GM12878 (cell line): ENCODE measurements around the gene GPC3. TPM values are rescaled to one million over a fixed set of nuclear protein-coding genes. Genes with fewer than 3 reads are reported as not detected.

Experiments
- ATAC-seq: fragments of 200-7000 bp; cut with Tn5 transposase; 3 replicates; pipeline ENCODE4 v1.9.1; 2020; ENCODE audit warnings: mild to moderate bottlenecking, moderate library complexity
- BruUV-seq: library from RNA; stranded (reverse); fragments of 400-500 nt; replicated peaks from 2 replicates; lab custom pipeline; 2021; lab: Mats Ljungman, UMichigan
- CTCF ChIA-PET: fragments of 300-600 bp; sonication (Branson Sonifier 250); formaldehyde crosslinking; extraction: SDS; loops from one replicate; lab custom pipeline; 2021; ENCODE audit warnings: inconsistent platforms; lab: Yijun Ruan, JAX
- POLR2A ChIA-PET: fragments of 350-600 bp; formaldehyde crosslinking; extraction: SDS; loops from one replicate; lab custom pipeline; 2021; ENCODE audit warnings: inconsistent platforms; lab: Charles Lee
- RAD21 ChIA-PET: fragments of 300-600 bp; sonication (Branson Sonifier 250); formaldehyde crosslinking; loops from one replicate; lab custom pipeline; 2023; ENCODE audit warnings: antibody characterized with exemption; ENCODE audit not compliant: unreplicated experiment; lab: Charles Lee
- SMC1A ChIA-PET: fragments of 300-600 bp; sonication (Branson Sonifier 250); formaldehyde crosslinking; loops from one replicate; lab custom pipeline; 2023; ENCODE audit not compliant: unreplicated experiment, uncharacterized antibody; lab: Charles Lee
- DNase-seq: peaks from one replicate; pipeline ENCODE4 v3.0.0-alpha.2; 2011; ENCODE audit warnings: low read depth, low spot score
- FAIRE-seq: peaks from 3 replicates; lab custom pipeline; 2011; peaks lifted over from hg19 to GRCh38; lab: Jason Lieb, UNC
- H2AFZ ChIP-seq: 2 replicates; pipeline ENCODE4 v1.6.0; 2011; ENCODE audit warnings: low read depth, low read length, control low read depth; ENCODE audit not compliant: control insufficient read depth
- H3K27ac ChIP-seq: 2 replicates; pipeline ENCODE4 v1.5.1; 2011; ENCODE audit warnings: control low read depth; ENCODE audit not compliant: control insufficient read depth, insufficient read depth
- H3K27me3 ChIP-seq, 2 experiments: replicated peaks in 1 of 2; 2 replicates each; pipeline versions ENCODE4 v1.6.0 to v1.6.1; 2011; ENCODE audit warnings: low read length in 1 of 2; ENCODE audit not compliant: control insufficient read depth in 2 of 2, insufficient read depth in 2 of 2
- H3K36me3 ChIP-seq, 2 experiments: 2 replicates each; pipeline ENCODE4 v1.5.1; 2011; ENCODE audit warnings: low read length in 1 of 2; ENCODE audit not compliant: control insufficient read depth in 2 of 2, insufficient read depth in 2 of 2
- H3K4me1 ChIP-seq: 2 replicates; pipeline ENCODE4 v1.6.1; 2011; ENCODE audit warnings: mild to moderate bottlenecking, low read length, moderate library complexity, mixed read lengths; ENCODE audit not compliant: control insufficient read depth, insufficient read depth
- H3K4me2 ChIP-seq: 2 replicates; pipeline ENCODE4 v1.6.0; 2011; ENCODE audit warnings: control low read depth; ENCODE audit not compliant: control insufficient read depth, insufficient read depth
- H3K4me3 ChIP-seq: fragments of 200-600 bp; sonication (generic); 2 replicates; pipeline ENCODE4 v1.5.1; 2016
- H3K79me2 ChIP-seq: 2 replicates; pipeline ENCODE4 v1.6.0; 2011; ENCODE audit warnings: low read length; ENCODE audit not compliant: control insufficient read depth, insufficient read depth
- H3K9ac ChIP-seq: 2 replicates; pipeline ENCODE4 v1.8.0; 2011; ENCODE audit warnings: low read length, control low read depth, mixed read lengths; ENCODE audit not compliant: control insufficient read depth, insufficient read depth
- H3K9me3 ChIP-seq: replicated peaks from 3 replicates; pipeline ENCODE4 v1.5.1; 2011; ENCODE audit warnings: mild to moderate bottlenecking, low read length; ENCODE audit not compliant: control insufficient read depth, insufficient read depth
- H4K20me1 ChIP-seq: 2 replicates; pipeline ENCODE4 v1.6.0; 2011; ENCODE audit not compliant: control insufficient read depth, insufficient read depth
- FOXK2 ChIP-seq: fragments of 450-650 bp; IDR thresholded peaks from 2 replicates; pipeline ENCODE4 v1.6.1; 2017; ENCODE audit warnings: mild to moderate bottlenecking, moderate library complexity
- MEF2B ChIP-seq: fragments of 450-650 bp; IDR thresholded peaks from 2 replicates; pipeline ENCODE4 v1.6.1; 2018; ENCODE audit warnings: mild to moderate bottlenecking, moderate library complexity; ENCODE audit not compliant: partially characterized antibody, poor library complexity, severe bottlenecking
- RB1 ChIP-seq: fragments of 450-650 bp; formaldehyde crosslinking; IDR thresholded peaks from 2 replicates; pipeline ENCODE4 v1.6.1; 2017; ENCODE audit warnings: mild to moderate bottlenecking, borderline replicate concordance
- SIN3A ChIP-seq: IDR thresholded peaks from 2 replicates; pipeline ENCODE4 v1.6.1; 2012; ENCODE audit warnings: low read depth, low read length, improper control_type of control experiment
- YY1 ChIP-seq: IDR thresholded peaks from 2 replicates; pipeline ENCODE4 v1.6.1; 2011; ENCODE audit warnings: low read depth, mild to moderate bottlenecking, low read length
- in situ Hi-C: fragments of 300-500 bp; cut with MboI; formaldehyde crosslinking; loops from 9 replicates; pipeline ENCODE4 v1.14.3; 2018; ENCODE audit warnings: mixed read lengths
- intact Hi-C: fragments of 100-400 bp; cut with micrococcal nuclease; formaldehyde crosslinking; loops from one replicate; pipeline ENCODE4 v1.14.2; 2022; ENCODE audit not compliant: unreplicated experiment
- polyA plus RNA-seq, 11 experiments: library from polyadenylated mRNA; depleted of rRNA in 4 of 11; unstranded in 6 of 11; stranded (reverse) in 5 of 11; fragments of >200 nt; fragmentation: Nextera tagmentation in 4 of 11; fragmentation: Illumina TruSeq in 1 of 11; extraction: Ambion mirVana in 4 of 11; extraction: Trizol in 1 of 11; gene quantifications; 1 replicate in 1 of 11; 2 replicates in 10 of 11; pipeline versions ENCODE4 v1.2.1 to v1.2.3, GENCODE V29; 2011 to 2016; ENCODE audit warnings: inconsistent platforms in 2 of 11, missing spikeins in 2 of 11, low read depth in 1 of 11
- total RNA-seq, 4 experiments: library from RNA; depleted of rRNA in 3 of 4; stranded (reverse); fragments of >200 nt in 3 of 4; fragmentation: Illumina TruSeq in 1 of 4; extraction: Trizol in 1 of 4; gene quantifications; 2 replicates each; pipeline versions ENCODE4 v1.2.1 to v1.2.3, GENCODE V29; 2013 to 2021
- TF ChIP-seq, protein P1 (sequence below): fragments of 450-650 bp; IDR thresholded peaks from 2 replicates; pipeline ENCODE4 v1.6.1; 2016; ENCODE audit warnings: mild to moderate bottlenecking
- TF ChIP-seq, protein P2 (sequence below): fragments of 450-650 bp; conservative IDR thresholded peaks from 2 replicates; pipeline ENCODE4 v1.6.1; 2017; ENCODE audit warnings: mild to moderate bottlenecking, moderate library complexity
- TF ChIP-seq, protein P3 (sequence below): IDR thresholded peaks from 2 replicates; pipeline ENCODE4 v1.6.1; 2011; ENCODE audit warnings: mild to moderate bottlenecking, low read depth, low read length, moderate library complexity; ENCODE audit not compliant: insufficient replicate concordance

GPC3 gene
- total and polyA plus RNA-seq, 10 of the 15 experiments (the other 5 are each of a cell fraction or from before 2014, with no cell fraction given): 0.09 to 0.82 TPM; not detected in 8

DNA sequence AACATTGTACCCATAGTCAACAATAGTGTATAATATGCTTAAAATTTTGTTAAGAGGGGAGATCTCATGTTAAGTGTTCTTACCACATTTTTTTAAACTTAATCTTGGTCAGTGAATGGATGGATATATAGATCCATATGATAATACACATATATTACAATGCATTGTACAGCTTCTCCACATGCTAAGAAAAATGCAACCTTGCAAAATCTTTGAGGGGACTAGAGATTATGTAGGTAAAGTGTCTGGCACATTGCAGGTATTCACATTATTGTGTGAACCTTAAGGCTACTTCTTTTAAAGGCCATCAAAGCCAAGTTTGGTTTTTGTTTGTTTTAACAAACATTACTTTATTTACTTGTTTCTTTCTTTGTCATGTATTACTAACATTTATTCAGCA, 10.4 kb upstream of the GPC3 start:
- no peak for DNase-seq
- TF ChIP-seq FOXK2 (no peak), SIN3A (no peak), RB1 (no peak), YY1 (no peak), MEF2B (no peak)
- TF ChIP-seq, protein P1, sequence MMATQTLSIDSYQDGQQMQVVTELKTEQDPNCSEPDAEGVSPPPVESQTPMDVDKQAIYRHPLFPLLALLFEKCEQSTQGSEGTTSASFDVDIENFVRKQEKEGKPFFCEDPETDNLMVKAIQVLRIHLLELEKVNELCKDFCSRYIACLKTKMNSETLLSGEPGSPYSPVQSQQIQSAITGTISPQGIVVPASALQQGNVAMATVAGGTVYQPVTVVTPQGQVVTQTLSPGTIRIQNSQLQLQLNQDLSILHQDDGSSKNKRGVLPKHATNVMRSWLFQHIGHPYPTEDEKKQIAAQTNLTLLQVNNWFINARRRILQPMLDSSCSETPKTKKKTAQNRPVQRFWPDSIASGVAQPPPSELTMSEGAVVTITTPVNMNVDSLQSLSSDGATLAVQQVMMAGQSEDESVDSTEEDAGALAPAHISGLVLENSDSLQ: no peak
- TF ChIP-seq, protein P2, sequence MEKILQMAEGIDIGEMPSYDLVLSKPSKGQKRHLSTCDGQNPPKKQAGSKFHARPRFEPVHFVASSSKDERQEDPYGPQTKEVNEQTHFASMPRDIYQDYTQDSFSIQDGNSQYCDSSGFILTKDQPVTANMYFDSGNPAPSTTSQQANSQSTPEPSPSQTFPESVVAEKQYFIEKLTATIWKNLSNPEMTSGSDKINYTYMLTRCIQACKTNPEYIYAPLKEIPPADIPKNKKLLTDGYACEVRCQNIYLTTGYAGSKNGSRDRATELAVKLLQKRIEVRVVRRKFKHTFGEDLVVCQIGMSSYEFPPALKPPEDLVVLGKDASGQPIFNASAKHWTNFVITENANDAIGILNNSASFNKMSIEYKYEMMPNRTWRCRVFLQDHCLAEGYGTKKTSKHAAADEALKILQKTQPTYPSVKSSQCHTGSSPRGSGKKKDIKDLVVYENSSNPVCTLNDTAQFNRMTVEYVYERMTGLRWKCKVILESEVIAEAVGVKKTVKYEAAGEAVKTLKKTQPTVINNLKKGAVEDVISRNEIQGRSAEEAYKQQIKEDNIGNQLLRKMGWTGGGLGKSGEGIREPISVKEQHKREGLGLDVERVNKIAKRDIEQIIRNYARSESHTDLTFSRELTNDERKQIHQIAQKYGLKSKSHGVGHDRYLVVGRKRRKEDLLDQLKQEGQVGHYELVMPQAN: no peak
- TF ChIP-seq, protein P3, sequence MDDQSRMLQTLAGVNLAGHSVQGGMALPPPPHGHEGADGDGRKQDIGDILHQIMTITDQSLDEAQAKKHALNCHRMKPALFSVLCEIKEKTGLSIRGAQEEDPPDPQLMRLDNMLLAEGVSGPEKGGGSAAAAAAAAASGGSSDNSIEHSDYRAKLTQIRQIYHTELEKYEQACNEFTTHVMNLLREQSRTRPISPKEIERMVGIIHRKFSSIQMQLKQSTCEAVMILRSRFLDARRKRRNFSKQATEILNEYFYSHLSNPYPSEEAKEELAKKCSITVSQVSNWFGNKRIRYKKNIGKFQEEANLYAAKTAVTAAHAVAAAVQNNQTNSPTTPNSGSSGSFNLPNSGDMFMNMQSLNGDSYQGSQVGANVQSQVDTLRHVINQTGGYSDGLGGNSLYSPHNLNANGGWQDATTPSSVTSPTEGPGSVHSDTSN: no peak
- Histone ChIP-seq H3K4me2 (no peak overlapping the region), H3K9me3 (no peaks in the 10 kb centered on the region), H3K79me2 (no peaks in the 10 kb centered on the region), H3K9ac (no peak overlapping the region), H4K20me1 (no peaks in the 10 kb centered on the region), H3K4me1 (no peaks in the 10 kb centered on the region), H3K36me3 (no peaks in the 10 kb centered on the region), H3K4me3 (no peak overlapping the region), H3K27me3 (no peaks in the 10 kb centered on the region), H3K27ac (no peak overlapping the region), H2AFZ (no peak overlapping the region)
- in situ Hi-C loops (no loop called here), intact Hi-C loops (no loop called here)
- no TSS peak for BruUV-seq
- CTCF ChIA-PET: no interaction called here
- SMC1A ChIA-PET: no interaction called here
- POLR2A ChIA-PET: no interaction called here
- no peak for FAIRE-seq
- RAD21 ChIA-PET: no interaction called here
- no peak for ATAC-seq
